GM18520 (cell line): ENCODE measurements around the gene ATP6V0A1.
"Not testable (repeated sequence)": the region's sequence is repeated elsewhere in the genome, so short reads cannot be mapped to it uniquely, and the experiment has no call there.

Experiments
- ATAC-seq: cut with Tn5 transposase; IDR thresholded peaks from one replicate; pipeline ENCODE4 v1.9.1; 2021; ENCODE audit not compliant: unreplicated experiment

The ATP6V0A1 gene

DNA sequence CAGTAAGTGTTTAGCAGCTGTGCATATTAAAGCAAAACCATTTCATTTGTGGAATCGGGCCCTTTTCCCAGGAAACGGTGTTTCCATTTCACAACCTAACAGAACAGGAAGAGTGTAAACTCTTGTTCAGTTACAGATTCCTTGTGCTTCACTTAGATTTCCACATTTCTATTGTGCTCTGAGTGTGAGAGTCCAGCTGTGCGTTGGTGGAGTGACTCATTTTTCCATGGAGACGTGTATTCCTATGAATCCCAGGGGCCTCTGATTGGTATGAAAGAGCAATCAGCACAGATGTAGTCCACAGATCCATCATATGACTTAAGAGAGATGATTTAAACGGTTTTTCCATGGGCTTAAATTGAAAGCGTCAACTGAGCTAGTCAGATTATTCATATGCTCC, 22.3 kb upstream of the ATP6V0A1 start:
- ATAC-seq = no peak

DNA sequence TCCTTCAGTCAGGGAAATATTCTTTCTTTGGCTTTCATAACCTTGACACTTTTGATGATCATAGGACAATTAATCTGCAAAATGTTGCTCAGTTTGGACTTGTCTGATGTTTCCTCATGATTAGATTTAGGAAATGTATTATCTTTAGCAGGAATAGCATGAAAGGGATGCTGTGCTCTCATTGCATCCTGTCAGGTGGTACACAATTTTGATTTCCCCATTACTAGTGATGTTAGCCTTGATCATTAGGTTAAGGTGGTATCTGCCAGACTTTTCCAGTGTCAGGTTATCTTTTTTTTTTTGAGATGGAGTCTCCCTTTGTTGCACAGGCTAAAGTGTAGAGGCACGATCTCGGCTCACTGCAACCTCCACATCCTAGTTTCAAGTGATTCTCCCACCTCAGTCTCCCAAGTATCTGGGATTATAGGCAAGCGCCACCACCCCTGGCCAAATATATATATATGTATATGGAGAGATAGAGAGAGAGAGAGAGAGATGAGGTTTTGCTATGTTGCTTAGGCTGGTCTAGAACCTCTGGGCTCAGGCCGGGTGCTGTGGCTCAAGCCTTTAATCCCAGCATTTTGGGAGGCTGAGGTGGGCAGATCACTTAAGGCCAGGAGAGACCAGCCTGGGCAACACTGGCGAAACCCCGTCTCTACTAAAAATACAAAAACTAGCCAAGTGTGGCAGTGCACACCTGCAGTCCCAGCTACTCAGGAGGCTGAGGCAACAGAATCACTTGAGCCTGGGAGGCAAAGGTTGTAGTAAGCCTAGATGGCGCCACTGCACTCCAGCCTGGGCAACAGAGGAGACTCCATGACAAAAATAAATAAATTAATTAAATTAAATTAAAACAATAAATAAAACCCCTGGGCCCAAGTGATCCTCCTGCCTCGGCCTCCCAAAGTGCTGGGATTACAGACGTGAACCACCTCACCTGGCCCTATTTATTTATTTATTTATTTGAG, 19.8 kb upstream of the ATP6V0A1 start:
- no peak for ATAC-seq

GRCh38 chr17:42441371-42442195, 17.1 kb upstream of the ATP6V0A1 start:
- ATAC-seq = no peak

- no peak for ATAC-seq
These were observed 16.5 kb upstream of the ATP6V0A1 start for GRCh38 chr17:42442196-42442565.

GRCh38 chr17:42449176-42449575, 9.5 kb upstream of the ATP6V0A1 start:
- not testable (repeated sequence) for ATAC-seq

DNA sequence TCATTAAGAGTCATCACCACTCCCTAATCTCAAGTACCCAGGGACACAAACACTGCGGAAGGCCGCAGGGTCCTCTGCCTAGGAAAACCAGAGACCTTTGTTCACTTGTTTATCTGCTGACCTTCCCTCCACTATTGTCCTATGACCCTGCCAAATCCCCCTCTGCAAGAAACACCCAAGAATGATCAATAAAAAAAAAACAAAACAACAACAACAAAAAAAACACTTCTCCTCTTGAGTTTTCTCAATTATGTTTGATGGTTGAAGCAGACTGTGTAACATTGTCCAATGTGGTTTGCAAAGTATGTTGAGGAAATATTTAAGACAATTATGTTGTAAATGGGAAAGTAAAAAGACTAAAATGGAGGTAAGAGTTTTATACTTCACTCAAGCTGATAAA, 8.8 kb upstream of the ATP6V0A1 start:
- ATAC-seq = not testable (repeated sequence)

DNA sequence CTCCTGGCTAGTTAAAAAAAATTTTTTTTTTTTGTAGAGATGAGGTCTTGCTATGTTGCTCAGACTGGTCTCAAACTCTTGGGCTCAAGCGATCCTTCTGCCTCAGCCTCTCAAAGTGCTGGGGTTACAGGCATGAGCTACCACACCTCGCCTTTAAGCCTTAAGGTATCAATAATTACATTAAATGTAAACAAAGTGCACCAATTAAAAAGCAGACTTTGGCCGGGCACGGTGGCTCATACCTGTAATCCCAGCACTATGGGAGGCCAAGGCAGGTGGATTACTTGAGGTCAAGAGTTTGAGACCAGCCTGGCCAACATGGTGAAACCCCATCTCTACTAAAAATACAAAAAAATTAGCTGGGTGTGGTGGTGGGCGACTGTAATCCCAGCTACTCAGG, 7.4 kb upstream of the ATP6V0A1 start:
- not testable (repeated sequence) for ATAC-seq

DNA sequence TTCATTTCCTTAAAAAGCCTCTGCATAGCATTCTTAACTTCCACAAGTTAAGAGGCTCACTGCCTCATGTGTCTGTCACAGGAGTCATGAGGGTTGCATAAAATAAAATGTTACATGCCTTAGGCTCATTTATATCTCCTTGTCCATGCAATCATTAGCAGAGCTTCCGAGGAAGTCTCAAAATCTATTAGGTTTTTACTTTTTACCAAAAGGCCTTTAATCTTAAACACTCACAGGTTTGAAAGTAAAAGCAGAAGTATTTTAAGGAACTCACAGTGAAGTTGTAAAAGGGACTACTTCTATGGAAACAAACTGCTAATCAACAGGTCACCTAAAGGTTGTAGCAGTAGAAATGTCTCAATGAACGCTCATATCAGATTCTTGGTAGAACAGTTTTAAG, 5.2 kb upstream of the ATP6V0A1 start:
- no peak for ATAC-seq

- ATAC-seq = not testable (repeated sequence)
These were observed 3.7 kb upstream of the ATP6V0A1 start for GRCh38 chr17:42454987-42455386.

GRCh38 chr17:42456223-42457106, 2.2 kb upstream of the ATP6V0A1 start:
- peak; percentile 25 for ATAC-seq

- ATAC-seq = no peak
These were observed 1.4 kb upstream of the ATP6V0A1 start for GRCh38 chr17:42457107-42457792.

DNA sequence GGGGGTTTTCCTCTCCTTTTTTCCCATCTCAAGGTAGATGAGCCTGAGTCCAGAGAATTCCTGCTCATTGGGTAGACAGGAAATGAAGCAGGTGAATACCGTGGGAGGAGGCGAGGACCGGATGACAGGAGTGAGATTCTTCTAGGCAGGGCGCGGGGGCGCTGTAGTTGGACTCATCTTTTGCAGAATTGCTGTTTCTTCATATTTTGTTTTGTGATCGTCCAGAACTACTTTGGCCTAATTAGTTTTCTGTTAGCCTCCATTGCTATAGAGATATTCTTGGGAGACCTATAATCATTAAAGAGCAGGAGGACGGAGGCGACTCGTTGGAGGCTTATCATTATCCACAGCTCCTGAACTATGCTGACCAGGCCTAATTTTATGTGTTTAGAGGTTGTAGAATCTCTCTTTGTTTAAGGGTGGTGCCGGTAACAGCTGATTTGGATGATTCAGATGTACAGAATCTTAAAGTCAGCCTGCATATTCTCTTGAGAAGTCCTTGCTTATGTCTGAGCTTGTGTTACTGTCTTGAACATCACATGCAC, 650 bp downstream of the ATP6V0A1 start:
- no peak for ATAC-seq

DNA sequence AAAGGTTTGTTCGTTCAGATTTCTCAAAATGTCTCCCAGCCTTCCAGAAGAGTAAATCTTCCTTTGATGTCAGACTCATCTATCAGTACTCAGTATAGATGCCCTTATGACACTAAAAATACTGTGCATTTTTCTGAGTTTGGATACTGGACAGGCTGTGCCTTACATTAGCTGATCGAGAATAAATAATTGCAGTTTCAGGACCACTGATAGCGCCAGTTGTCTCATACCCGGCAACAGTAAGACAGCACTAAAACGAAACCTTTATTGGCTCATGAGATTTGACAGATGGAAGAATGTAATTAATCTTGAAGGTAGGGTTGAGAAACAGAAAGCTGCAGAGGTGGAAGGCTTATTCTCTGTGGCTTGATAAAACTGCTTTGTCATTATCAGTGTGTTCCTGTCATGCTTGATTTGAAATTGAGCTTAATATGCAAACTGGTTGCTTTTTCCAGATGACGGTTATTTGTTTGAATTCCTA, 1.2 kb downstream of the ATP6V0A1 start:
- no peak for ATAC-seq

DNA sequence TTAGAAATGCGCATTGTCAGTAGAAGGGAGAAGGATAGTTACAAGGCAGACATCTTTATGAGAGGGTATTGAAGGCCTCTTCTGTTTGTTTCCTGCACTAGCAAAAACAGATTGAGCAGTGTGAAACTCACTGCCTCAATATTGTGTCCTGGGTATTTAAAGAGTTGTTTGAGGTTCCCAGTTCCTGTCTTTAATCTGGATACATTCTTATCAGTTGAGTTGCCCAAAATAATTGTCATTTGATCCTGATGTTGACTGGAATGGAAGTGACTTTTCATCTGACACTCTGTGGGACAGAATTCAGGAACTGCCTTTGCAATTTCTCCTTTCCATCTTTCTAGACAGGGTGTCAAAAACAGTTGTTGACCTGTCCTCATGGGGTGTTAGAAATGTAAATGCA, 1.7 kb downstream of the ATP6V0A1 start:
- no peak for ATAC-seq

DNA sequence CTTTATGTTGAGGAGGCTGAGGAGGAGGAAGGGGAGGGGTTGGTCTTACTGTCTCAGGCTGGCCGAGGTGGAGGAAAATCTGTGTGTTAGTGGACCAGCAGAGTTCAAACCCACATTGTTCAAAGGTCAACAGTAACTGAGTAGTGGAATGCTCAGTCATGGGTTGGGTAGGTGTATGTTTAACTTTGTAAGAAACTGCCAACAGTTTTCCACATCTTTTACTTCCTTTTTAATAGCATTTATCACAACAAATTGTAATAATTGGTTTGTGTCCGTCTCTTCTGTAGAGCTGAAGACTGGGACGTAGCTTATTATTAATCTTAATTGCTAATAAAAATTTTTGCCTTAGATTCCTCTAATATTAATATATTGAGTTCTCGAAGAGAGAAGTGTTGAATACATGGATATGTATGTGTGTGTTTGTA, 5.3 kb downstream of the ATP6V0A1 start:
- no peak for ATAC-seq

GRCh38 chr17:42467889-42468288, 9.2 kb downstream of the ATP6V0A1 start:
- no peak for ATAC-seq

DNA sequence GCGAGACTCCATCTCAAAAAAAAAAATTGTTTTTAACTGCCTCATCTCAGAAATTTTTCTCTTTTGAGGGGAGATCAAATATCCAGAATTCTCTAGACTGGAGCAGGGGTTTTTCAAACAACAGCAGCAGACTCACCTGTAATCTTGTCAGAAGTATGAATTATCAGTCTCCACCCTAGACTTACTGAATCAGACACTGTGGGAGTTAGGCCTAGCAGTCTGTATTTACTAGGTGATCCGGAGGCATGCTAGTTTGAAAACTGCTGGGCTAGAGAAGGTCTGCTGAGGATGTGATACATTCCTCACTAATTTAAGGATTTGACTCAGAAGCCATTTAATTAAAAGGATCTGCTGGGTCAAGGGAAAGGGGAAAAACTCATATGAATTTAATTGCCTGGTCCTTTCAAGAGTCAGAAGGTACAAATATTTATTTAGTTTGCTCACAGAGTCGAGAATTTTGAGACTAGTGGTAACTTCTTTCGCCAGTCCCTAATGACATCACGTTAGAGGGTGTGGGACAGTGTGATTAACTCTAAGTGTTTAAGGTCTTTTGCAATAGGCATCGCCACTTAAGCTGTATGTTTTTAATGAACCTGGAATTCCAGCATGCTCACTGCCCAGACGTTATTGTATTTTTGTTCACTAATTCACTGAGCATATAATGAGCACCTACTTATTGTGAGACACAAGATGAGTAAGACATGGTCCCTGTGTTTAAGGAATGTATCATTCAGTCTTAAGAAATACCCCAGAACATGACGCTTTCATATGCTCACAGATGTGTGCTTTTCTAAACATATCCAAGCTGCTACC, 14.2 kb downstream of the ATP6V0A1 start:
- no peak for ATAC-seq

DNA sequence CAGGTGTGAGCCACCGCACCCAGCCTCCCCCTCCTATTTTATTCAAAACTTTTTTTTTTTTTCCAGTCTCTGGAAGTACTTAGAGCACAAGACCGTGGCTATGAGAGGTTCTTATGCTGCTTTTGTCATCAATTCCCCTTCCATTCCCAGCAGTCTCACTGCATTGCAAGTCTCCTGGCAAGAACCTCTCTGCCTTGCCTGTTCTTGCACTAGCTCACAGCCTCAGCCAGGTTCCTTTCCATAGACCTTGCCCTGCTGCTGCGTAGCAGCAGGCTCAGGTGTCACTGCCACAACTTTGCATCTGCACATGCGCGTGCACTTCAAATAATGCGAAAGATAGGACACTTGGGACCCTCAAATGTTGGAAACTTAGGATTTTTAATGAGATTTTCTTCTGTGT, 15.6 kb downstream of the ATP6V0A1 start:
- ATAC-seq = no peak

DNA sequence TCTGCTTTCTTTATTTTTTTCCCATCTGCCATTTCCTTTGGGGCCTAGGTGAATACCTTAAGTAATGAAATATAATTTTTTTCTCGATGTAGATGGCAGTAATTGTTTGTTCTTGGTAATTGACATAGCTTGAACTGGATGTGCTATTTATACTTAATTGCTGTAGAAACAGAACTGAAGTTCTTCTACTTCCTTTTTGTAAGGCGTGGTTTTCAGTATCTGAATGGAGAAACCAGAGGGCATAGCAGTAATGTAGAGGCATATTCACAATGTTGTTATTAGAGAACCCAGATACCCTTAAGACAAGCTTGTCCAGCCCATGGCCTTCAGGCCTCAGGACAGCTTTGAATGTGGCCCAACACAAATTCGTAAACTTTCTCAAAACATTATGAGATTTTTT, 16.4 kb downstream of the ATP6V0A1 start:
- ATAC-seq = no peak
